PC-3 (cell line): ENCODE data around the gene EHMT2. TPM values are rescaled to one million over a fixed set of nuclear protein-coding genes. Genes with fewer than 3 reads are reported as not detected.
"Not testable (repeated sequence)": the region's sequence is repeated elsewhere in the genome, so short reads cannot be mapped to it uniquely, and the experiment has no call there.

Source experiments
- ATAC-seq: fragments of 200-7000 bp; cut with Tn5 transposase; 2 replicates; pipeline ENCODE4 v1.9.1; 2020; ENCODE audit warnings: mild to moderate bottlenecking, moderate library complexity
- BruUV-seq: library from RNA; stranded (reverse); fragments of 400-500 nt; replicated peaks from 2 replicates; lab custom pipeline; 2021; lab: Mats Ljungman, UMichigan
- CTCF ChIA-PET: fragments of 300-600 bp; sonication (Branson Sonifier 250); formaldehyde crosslinking; loops from one replicate; lab custom pipeline; 2022; ENCODE audit warnings: antibody characterized with exemption; lab: Charles Lee
- POLR2A ChIA-PET: fragments of 300-600 bp; sonication (Branson Sonifier 250); formaldehyde crosslinking; loops from one replicate; lab custom pipeline; 2022; ENCODE audit warnings: antibody characterized with exemption; ENCODE audit not compliant: unreplicated experiment; lab: Charles Lee
- DNase-seq: peaks from one replicate; pipeline ENCODE4 v3.0.0-alpha.2; 2015
- H2AFZ ChIP-seq: fragments of 300-600 bp; sonication (generic); 2 replicates; pipeline ENCODE4 v1.6.0; 2016; ENCODE audit warnings: antibody characterized with exemption, low read length
- H3F3A ChIP-seq: fragments of 300-600 bp; sonication (generic); one replicate; pipeline ENCODE4 v1.6.0; 2017; ENCODE audit warnings: antibody characterized with exemption, low read length, control low read depth, mild to moderate bottlenecking; ENCODE audit not compliant: unreplicated experiment
- H3K27ac ChIP-seq: fragments of 300-600 bp; sonication (generic); 2 replicates; pipeline ENCODE4 v1.5.1; 2016; ENCODE audit warnings: mild to moderate bottlenecking, low read length
- H3K27me3 ChIP-seq: fragments of 300-600 bp; sonication (generic); 2 replicates; pipeline ENCODE4 v1.6.1; 2016; ENCODE audit warnings: low read length, mixed read lengths
- H3K36me3 ChIP-seq: fragments of 300-600 bp; sonication (generic); 2 replicates; pipeline ENCODE4 v1.6.1; 2016; ENCODE audit warnings: low read depth, mixed run types, low read length, mixed read lengths
- H3K4me1 ChIP-seq: fragments of 300-600 bp; sonication (generic); 2 replicates; pipeline ENCODE4 v1.5.1; 2016; ENCODE audit warnings: low read length; ENCODE audit not compliant: insufficient read depth
- H3K4me2 ChIP-seq: fragments of 300-600 bp; sonication (generic); 2 replicates; pipeline ENCODE4 v1.6.0; 2016; ENCODE audit warnings: low read length
- H3K4me3 ChIP-seq: fragments of 300-600 bp; sonication (generic); 2 replicates; pipeline ENCODE4 v1.5.1; 2016; ENCODE audit warnings: mild to moderate bottlenecking, low read length, mixed read lengths
- H3K79me2 ChIP-seq: fragments of 300-600 bp; sonication (generic); 2 replicates; pipeline ENCODE4 v1.6.1; 2017; ENCODE audit warnings: low read length, mixed read lengths
- H3K9ac ChIP-seq: fragments of 300-600 bp; sonication (generic); 2 replicates; pipeline ENCODE4 v1.6.0; 2016; ENCODE audit warnings: mild to moderate bottlenecking, low read length
- H3K9me2 ChIP-seq: fragments of 300-600 bp; sonication (generic); replicated peaks from 2 replicates; pipeline ENCODE4 v1.6.1; 2016; ENCODE audit warnings: mixed run types, low read length, mixed read lengths
- H3K9me3 ChIP-seq: fragments of 300-600 bp; sonication (generic); 2 replicates; pipeline ENCODE4 v1.6.1; 2016; ENCODE audit warnings: low read length, mixed read lengths
- H4K20me1 ChIP-seq: fragments of 300-600 bp; sonication (generic); 2 replicates; pipeline ENCODE4 v1.6.1; 2016; ENCODE audit warnings: low read length, mixed read lengths
- CTCF ChIP-seq: fragments of 300-600 bp; sonication (generic); conservative IDR thresholded peaks from 2 replicates; pipeline ENCODE4 v1.5.1; 2017; ENCODE audit warnings: antibody characterized with exemption, low read depth, mild to moderate bottlenecking, low read length
- EZH2 ChIP-seq: fragments of 300-600 bp; sonication (generic); IDR thresholded peaks from one replicate; pipeline ENCODE4 v1.6.1; 2017; ENCODE audit warnings: antibody characterized with exemption, mild to moderate bottlenecking, low read length; ENCODE audit not compliant: unreplicated experiment
- EZH2phosphoT487 ChIP-seq: fragments of 300-600 bp; sonication (generic); IDR thresholded peaks from 2 replicates; pipeline ENCODE4 v1.6.1; 2018; ENCODE audit warnings: mild to moderate bottlenecking, antibody characterized with exemption, low read length, borderline replicate concordance
- intact Hi-C: fragments of 100-400 bp; cut with micrococcal nuclease; formaldehyde crosslinking; loops from 2 replicates; pipeline ENCODE4 v1.9.0; 2023
- total RNA-seq: library from RNA; depleted of rRNA; stranded (reverse); fragments of >200 nt; gene quantifications from 2 replicates; pipeline ENCODE4 v1.2.3, GENCODE V29; 2014

The EHMT2 gene
- total RNA-seq, 1 experiment from 2014 or later: 74.5 TPM

- H3K9ac ChIP-seq: no peak overlapping the region
- intact Hi-C loops: no loop called here
- POLR2A ChIA-PET: no interaction called here
- no peaks in the 10 kb centered on the region for H3K9me2 ChIP-seq
- BruUV-seq: no TSS peak
- no peaks in the 10 kb centered on the region for H3F3A ChIP-seq
- H3K27ac ChIP-seq: no peak overlapping the region
- no peaks in the 10 kb centered on the region for H4K20me1 ChIP-seq
- CTCF ChIA-PET: no interaction called here
- H3K9me3 ChIP-seq: no peaks in the 10 kb centered on the region
- H3K4me3 ChIP-seq: no peak overlapping the region
- H3K4me2 ChIP-seq: no peak overlapping the region
- peaks cover 1% of the 10 kb centered on the region; the same call in 1 of the 2 replicates for H3K4me1 ChIP-seq
- H3K36me3 ChIP-seq: no peaks in the 10 kb centered on the region
- no peaks in the 10 kb centered on the region for H3K27me3 ChIP-seq
- no peak for TF ChIP-seq EZH2phosphoT487
- TF ChIP-seq EZH2: no peak
- TF ChIP-seq CTCF: no peak
- no peaks in the 10 kb centered on the region for H3K79me2 ChIP-seq
- no peak overlapping the region for H2AFZ ChIP-seq
- DNase-seq (no peak), ATAC-seq (no peak)
Measured at GRCh38 chr6:31935021-31935420, 37.5 kb upstream of the EHMT2 start.

GRCh38 chr6:31933537-31933936 is 36.0 kb upstream of the EHMT2 start:
- Histone ChIP-seq H3F3A (no peaks in the 10 kb centered on the region), H3K79me2 (no peaks in the 10 kb centered on the region), H3K4me1 (no peaks in the 10 kb centered on the region), H3K4me2 (no peak overlapping the region), H3K27me3 (no peaks in the 10 kb centered on the region), H2AFZ (no peak overlapping the region), H3K36me3 (no peaks in the 10 kb centered on the region), H4K20me1 (no peaks in the 10 kb centered on the region), H3K4me3 (no peak overlapping the region), H3K9ac (no peak overlapping the region), H3K9me2 (no peaks in the 10 kb centered on the region), H3K27ac (no peak overlapping the region), H3K9me3 (no peaks in the 10 kb centered on the region)
- BruUV-seq: no TSS peak
- POLR2A ChIA-PET: no interaction called here
- intact Hi-C loops: no loop called here
- TF ChIP-seq EZH2phosphoT487: no peak
- no peak for TF ChIP-seq EZH2
- TF ChIP-seq CTCF: no peak
- ATAC-seq (no peak), DNase-seq (no peak)
- CTCF ChIA-PET: no interaction called here

GRCh38 chr6:31932137-31932536 is 34.6 kb upstream of the EHMT2 start:
- H3K4me1 ChIP-seq, BruUV-seq, intact Hi-C loops: not testable (repeated sequence)

More at GRCh38 chr6:31932137-31932536, 34.6 kb upstream of the EHMT2 start:
- H3K27me3 ChIP-seq, H3K9me3 ChIP-seq, H4K20me1 ChIP-seq, H3F3A ChIP-seq, ATAC-seq, H3K9me2 ChIP-seq, H3K4me3 ChIP-seq, H3K4me2 ChIP-seq, CTCF ChIA-PET, H3K27ac ChIP-seq, POLR2A ChIA-PET, H3K9ac ChIP-seq, H3K36me3 ChIP-seq, DNase-seq, H3K79me2 ChIP-seq, H2AFZ ChIP-seq: not testable (repeated sequence)
